Stimulated activated CD8-positive, alpha-beta memory T cell treated with anti-CD3 and anti-CD28 coated beads, Interleukin-4, amount 100 ng/mL, for 1 hour (primary cell): ENCODE data around the gene DNAI7.

Experiments used
- DNase-seq, 2 donors: peaks; one replicate each; pipeline ENCODE4 v3.0.0-alpha.2; 2020; ENCODE audit warnings: low read depth in 2 of 2, low spot score in 1 of 2

Gene DNAI7

GRCh38 chr12:25182765-25183164 lies 12.2 kb downstream of the DNAI7 start:
- DNase-seq = no peak

GRCh38 chr12:25162866-25163265 lies 32.1 kb downstream of the DNAI7 start:
- DNase-seq = no peak

- no peak for DNase-seq
Measured at GRCh38 chr12:25156061-25156460, 38.9 kb downstream of the DNAI7 start.

GRCh38 chr12:25155022-25155576 lies 39.9 kb downstream of the DNAI7 start:
- no peak for DNase-seq

- DNase-seq = no peak
Measured at GRCh38 chr12:25152055-25152454, 42.9 kb downstream of the DNAI7 start.

GRCh38 chr12:25151476-25151875 lies 43.5 kb downstream of the DNAI7 start:
- DNase-seq = no peak

- no peak for DNase-seq
Measured at GRCh38 chr12:25146686-25147085, 48.3 kb downstream of the DNAI7 start.

GRCh38 chr12:25135531-25136154 lies 59.3 kb downstream of the DNAI7 start:
- no peak for DNase-seq

GRCh38 chr12:25131270-25131669 lies 63.7 kb downstream of the DNAI7 start:
- no peak for DNase-seq

- no peak for DNase-seq
Measured at GRCh38 chr12:25130741-25131188, 64.2 kb downstream of the DNAI7 start.

GRCh38 chr12:25126746-25127145 lies 68.2 kb downstream of the DNAI7 start:
- no peak for DNase-seq

GRCh38 chr12:25126101-25126500 lies 68.9 kb downstream of the DNAI7 start:
- DNase-seq = no peak

- DNase-seq = no peak
Measured at GRCh38 chr12:25124493-25124892, 70.5 kb downstream of the DNAI7 start.

GRCh38 chr12:25123126-25123525 lies 71.8 kb downstream of the DNAI7 start:
- DNase-seq = no peak

- DNase-seq = no peak
Measured at GRCh38 chr12:25121916-25122315, 73.0 kb downstream of the DNAI7 start.

- no peak for DNase-seq
Measured at GRCh38 chr12:25121110-25121509, 73.8 kb downstream of the DNAI7 start.

- no peak for DNase-seq
Measured at GRCh38 chr12:25119020-25119419, 75.9 kb downstream of the DNAI7 start.

- DNase-seq = no peak
Measured at GRCh38 chr12:25115677-25116076, 79.3 kb downstream of the DNAI7 start.

GRCh38 chr12:25113651-25114050 lies 81.3 kb downstream of the DNAI7 start:
- DNase-seq = no peak

- DNase-seq = no peak
Measured at GRCh38 chr12:25110260-25110659, 84.7 kb downstream of the DNAI7 start.

- DNase-seq = no peak
Measured at GRCh38 chr12:25107920-25108319, 87.0 kb downstream of the DNAI7 start.

GRCh38 chr12:25106818-25107217 lies 88.1 kb downstream of the DNAI7 start:
- no peak for DNase-seq

GRCh38 chr12:25102402-25102801 lies 92.6 kb downstream of the DNAI7 start:
- no peak for DNase-seq
